ENCODE measurements around the gene C1QTNF1. TPM values are rescaled to one million over a fixed set of nuclear protein-coding genes. Genes with fewer than 3 reads are reported as not detected.

Gene C1QTNF1
- total and polyA plus RNA-seq, 2 donors (not counting 1 experiment from before 2014, with no cell fraction given): not detected

DNA sequence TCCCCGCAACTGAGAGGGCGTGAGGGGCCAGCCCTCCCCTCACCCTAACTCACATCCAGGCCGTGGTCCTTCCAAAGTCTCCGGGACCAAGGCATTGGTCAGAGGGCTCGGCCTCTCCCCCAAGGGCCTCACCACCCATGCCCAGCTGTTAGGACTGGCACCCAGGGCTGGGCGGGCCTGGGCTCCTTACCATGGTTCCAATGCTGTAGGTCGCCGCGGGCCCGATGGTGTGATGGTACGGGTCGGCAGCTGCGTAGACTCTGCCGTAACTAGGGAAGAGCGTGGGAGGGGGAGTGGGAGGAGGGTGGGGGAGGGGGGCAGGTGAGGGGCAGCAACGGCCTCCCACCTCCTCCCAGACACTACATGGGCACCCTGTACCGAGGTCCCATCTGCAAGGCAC, 70.3 kb downstream of the C1QTNF1 start:
- H3K9me3 Mint-ChIP-seq (ENCODE audit: insufficient read depth): no peaks in the 10 kb centered on the region
- Histone ChIP-seq H3K4me1 (ENCODE audit: control insufficient read depth in 2 of 2, insufficient read depth in 2 of 2, low read length in 2 of 2) (peaks cover 0 to 5% of the 10 kb centered on the region in 2 donors), H3K9me3 (ENCODE audit: control extremely low read depth in 1 of 3, control insufficient read depth in 2 of 3, insufficient read depth in 1 of 3, low read length in 2 of 3) (peaks cover 0 to 3% (median 0%) of the 10 kb centered on the region in 3 donors), H3K9ac (ENCODE audit: low read length) (no peak overlapping the region), H3K79me2 (ENCODE audit: control insufficient read depth, insufficient read depth, low read length) (no peaks in the 10 kb centered on the region), H3K27ac (ENCODE audit: low read length in 2 of 2) (no peak overlapping the region), H2AFZ (ENCODE audit: insufficient read depth, low read depth, low read length, poor library complexity, severe bottlenecking) (no peak overlapping the region), H3K4me2 (replicated peaks; ENCODE audit: low read depth, low read length, poor library complexity, severe bottlenecking) (no peak overlapping the region), H3K27me3 (replicated peaks in 1 of 4; ENCODE audit: control extremely low read depth in 1 of 4, control insufficient read depth in 3 of 4, insufficient read depth in 4 of 4, low read length in 3 of 4) (peaks cover 0 to 38% (median 10%) of the 10 kb centered on the region in 4 experiments), H3K36me3 (replicated peaks in 1 of 2; ENCODE audit: control extremely low read depth in 1 of 2, control insufficient read depth in 1 of 2, extremely low read depth in 1 of 2, insufficient read depth in 2 of 2, low read length in 1 of 2) (no peaks in the 10 kb centered on the region), H3K4me3 (ENCODE audit: control extremely low read depth in 1 of 5, extremely low read depth in 1 of 5, insufficient read depth in 1 of 5, low read depth in 2 of 5, low read length in 4 of 5) (no peak overlapping the region), H4K20me1 (ENCODE audit: control insufficient read depth, insufficient read depth, low read length, poor library complexity, severe bottlenecking) (no peaks in the 10 kb centered on the region)
- no peak overlapping the region for H3K27ac Mint-ChIP-seq
- ATAC-seq (ENCODE audit: low read depth) (no peak), DNase-seq (no peak)
- H3K27me3 Mint-ChIP-seq: peaks cover 28% of the 10 kb centered on the region
- intact Hi-C loops (cut with micrococcal nuclease): no loop called here
- TF ChIP-seq, protein P1, sequence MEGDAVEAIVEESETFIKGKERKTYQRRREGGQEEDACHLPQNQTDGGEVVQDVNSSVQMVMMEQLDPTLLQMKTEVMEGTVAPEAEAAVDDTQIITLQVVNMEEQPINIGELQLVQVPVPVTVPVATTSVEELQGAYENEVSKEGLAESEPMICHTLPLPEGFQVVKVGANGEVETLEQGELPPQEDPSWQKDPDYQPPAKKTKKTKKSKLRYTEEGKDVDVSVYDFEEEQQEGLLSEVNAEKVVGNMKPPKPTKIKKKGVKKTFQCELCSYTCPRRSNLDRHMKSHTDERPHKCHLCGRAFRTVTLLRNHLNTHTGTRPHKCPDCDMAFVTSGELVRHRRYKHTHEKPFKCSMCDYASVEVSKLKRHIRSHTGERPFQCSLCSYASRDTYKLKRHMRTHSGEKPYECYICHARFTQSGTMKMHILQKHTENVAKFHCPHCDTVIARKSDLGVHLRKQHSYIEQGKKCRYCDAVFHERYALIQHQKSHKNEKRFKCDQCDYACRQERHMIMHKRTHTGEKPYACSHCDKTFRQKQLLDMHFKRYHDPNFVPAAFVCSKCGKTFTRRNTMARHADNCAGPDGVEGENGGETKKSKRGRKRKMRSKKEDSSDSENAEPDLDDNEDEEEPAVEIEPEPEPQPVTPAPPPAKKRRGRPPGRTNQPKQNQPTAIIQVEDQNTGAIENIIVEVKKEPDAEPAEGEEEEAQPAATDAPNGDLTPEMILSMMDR (IDR thresholded peaks at IDR 0.05): no peak
- ChIA-PET POLR2A (no interaction called here), CTCF (interaction anchor here (0.9 to 2.1 kb wide), 5 partner anchors 9 to 299 kb away, joined by 3 to 7 read pairs (median 4); no protein-coding TSS in a partner anchor)
- peaks cover 4% of the 10 kb centered on the region for H3K4me1 Mint-ChIP-seq
- H3K4me3 Mint-ChIP-seq: no peak overlapping the region
- 81% methylated on average over 5 of the region's 17 CpGs for WGBS (ENCODE audit: insufficient coverage)

- Histone ChIP-seq H3K9me3 (ENCODE audit: control extremely low read depth in 1 of 3, control insufficient read depth in 2 of 3, insufficient read depth in 1 of 3, low read length in 2 of 3) (peaks cover 0 to 3% (median 0%) of the 10 kb centered on the region in 3 donors), H3K9ac (ENCODE audit: low read length) (no peak overlapping the region), H3K79me2 (ENCODE audit: control insufficient read depth, insufficient read depth, low read length) (no peaks in the 10 kb centered on the region), H3K27ac (ENCODE audit: low read length in 2 of 2) (no peak overlapping the region), H3K27me3 (replicated peaks in 1 of 4; ENCODE audit: control extremely low read depth in 1 of 4, control insufficient read depth in 3 of 4, insufficient read depth in 4 of 4, low read length in 3 of 4) (peaks cover 0 to 40% (median 10%) of the 10 kb centered on the region in 4 experiments), H3K4me2 (replicated peaks; ENCODE audit: low read depth, low read length, poor library complexity, severe bottlenecking) (no peak overlapping the region), H3K4me3 (ENCODE audit: control extremely low read depth in 1 of 5, extremely low read depth in 1 of 5, insufficient read depth in 1 of 5, low read depth in 2 of 5, low read length in 4 of 5) (no peak overlapping the region), H4K20me1 (ENCODE audit: control insufficient read depth, insufficient read depth, low read length, poor library complexity, severe bottlenecking) (no peaks in the 10 kb centered on the region), H2AFZ (ENCODE audit: insufficient read depth, low read depth, low read length, poor library complexity, severe bottlenecking) (no peak overlapping the region), H3K36me3 (replicated peaks in 1 of 2; ENCODE audit: control extremely low read depth in 1 of 2, control insufficient read depth in 1 of 2, extremely low read depth in 1 of 2, insufficient read depth in 2 of 2, low read length in 1 of 2) (no peaks in the 10 kb centered on the region), H3K4me1 (ENCODE audit: control insufficient read depth in 2 of 2, insufficient read depth in 2 of 2, low read length in 2 of 2) (peaks cover 0 to 5% of the 10 kb centered on the region in 2 donors)
- TF ChIP-seq, protein P1 (IDR thresholded peaks at IDR 0.05): no peak
- no peak for TF ChIP-seq EZH2 (IDR thresholded peaks at IDR 0.05; ENCODE audit: borderline replicate concordance, insufficient read depth, low read depth, low read length, poor library complexity, severe bottlenecking)
- intact Hi-C loops (cut with micrococcal nuclease): no loop called here
- no peak for DNase-seq
- Mint-ChIP-seq H3K27ac (no peak overlapping the region), H3K4me1 (peaks cover 4% of the 10 kb centered on the region), H3K9me3 (ENCODE audit: insufficient read depth) (no peaks in the 10 kb centered on the region), H3K4me3 (no peak overlapping the region), H3K27me3 (peaks cover 37% of the 10 kb centered on the region)
- ChIA-PET POLR2A (no interaction called here), CTCF (interaction anchor here (1.1 to 1.4 kb wide), 2 partner anchors 11 to 30 kb away, joined by 4 read pairs; no protein-coding TSS in a partner anchor)
- 75% methylated on average over 10 of the region's 15 CpGs for WGBS (ENCODE audit: insufficient coverage)
- ATAC-seq (ENCODE audit: low read depth): no peak
Observed at GRCh38 chr17:79095345-79096055, 71.5 kb downstream of the C1QTNF1 start.

Measured in B cell (primary cell).